OCI-LY7 (cell line): ENCODE measurements around the gene ZBTB42.

ENCODE experiments used
- EZH2phosphoT487 ChIP-seq: fragments of 200-600 bp; sonication (generic); IDR thresholded peaks from 2 replicates; pipeline ENCODE4 v1.6.1; 2018; ENCODE audit warnings: low read depth, borderline replicate concordance, mild to moderate bottlenecking, mixed run types, antibody characterized with exemption, low read length, moderate library complexity, mixed read lengths
- TF ChIP-seq, protein P1 (sequence below): fragments of 200-600 bp; sonication (generic); conservative IDR thresholded peaks from 2 replicates; pipeline ENCODE4 v1.5.1; 2014; ENCODE audit warnings: mild to moderate bottlenecking, antibody characterized with exemption, low read length, moderate library complexity, mixed read lengths

DNA sequence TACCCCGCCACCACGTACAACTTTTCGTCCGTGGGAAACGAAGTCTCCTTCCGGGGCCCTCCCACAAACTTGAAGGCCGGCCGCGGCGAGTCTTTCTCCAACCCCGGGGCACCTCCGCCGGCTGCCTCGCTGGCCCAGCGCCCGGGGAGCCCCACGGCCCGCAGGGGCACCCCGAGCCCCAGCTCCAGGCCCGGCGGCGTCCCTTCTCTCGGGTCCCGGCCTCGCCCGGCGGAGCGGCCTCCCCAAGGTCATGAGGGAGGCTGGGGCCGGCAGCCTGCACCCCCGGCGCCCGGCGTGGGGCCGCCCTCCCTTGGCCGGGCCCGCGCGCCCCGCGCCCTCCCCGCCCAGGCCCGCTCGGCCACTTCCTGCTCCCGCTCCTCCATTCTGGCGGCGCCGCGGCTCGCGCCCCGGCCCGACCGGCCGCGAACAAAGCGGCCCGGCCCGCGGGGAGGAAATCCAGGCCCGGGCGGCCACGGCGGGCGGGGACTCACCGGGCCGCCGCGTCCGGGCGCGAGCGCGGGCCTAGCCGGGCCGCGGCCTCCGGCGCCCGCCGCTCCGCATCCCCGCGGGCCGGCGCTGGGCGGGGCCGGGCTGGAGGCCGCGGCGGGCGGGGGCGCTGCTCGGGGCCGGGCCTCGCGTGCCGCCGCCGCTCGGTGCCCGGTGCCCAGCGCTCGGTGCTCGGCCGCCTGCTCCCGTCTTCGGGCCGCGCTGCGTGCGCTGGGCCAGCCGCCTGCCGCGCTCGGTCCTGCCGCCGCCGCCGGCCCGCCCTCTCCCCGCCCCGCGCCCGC, 5.7 kb upstream of the ZBTB42 start, which contains the start of gene AKT1:
- TF ChIP-seq, protein P1, sequence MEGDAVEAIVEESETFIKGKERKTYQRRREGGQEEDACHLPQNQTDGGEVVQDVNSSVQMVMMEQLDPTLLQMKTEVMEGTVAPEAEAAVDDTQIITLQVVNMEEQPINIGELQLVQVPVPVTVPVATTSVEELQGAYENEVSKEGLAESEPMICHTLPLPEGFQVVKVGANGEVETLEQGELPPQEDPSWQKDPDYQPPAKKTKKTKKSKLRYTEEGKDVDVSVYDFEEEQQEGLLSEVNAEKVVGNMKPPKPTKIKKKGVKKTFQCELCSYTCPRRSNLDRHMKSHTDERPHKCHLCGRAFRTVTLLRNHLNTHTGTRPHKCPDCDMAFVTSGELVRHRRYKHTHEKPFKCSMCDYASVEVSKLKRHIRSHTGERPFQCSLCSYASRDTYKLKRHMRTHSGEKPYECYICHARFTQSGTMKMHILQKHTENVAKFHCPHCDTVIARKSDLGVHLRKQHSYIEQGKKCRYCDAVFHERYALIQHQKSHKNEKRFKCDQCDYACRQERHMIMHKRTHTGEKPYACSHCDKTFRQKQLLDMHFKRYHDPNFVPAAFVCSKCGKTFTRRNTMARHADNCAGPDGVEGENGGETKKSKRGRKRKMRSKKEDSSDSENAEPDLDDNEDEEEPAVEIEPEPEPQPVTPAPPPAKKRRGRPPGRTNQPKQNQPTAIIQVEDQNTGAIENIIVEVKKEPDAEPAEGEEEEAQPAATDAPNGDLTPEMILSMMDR, result no peak
- TF ChIP-seq EZH2phosphoT487, result no peak
